HepG2 (cell line): ENCODE measurements around the gene NKX1-2. TPM values are rescaled to one million over a fixed set of nuclear protein-coding genes. Genes with fewer than 3 reads are reported as not detected.
A peak's percentile ranks its signal among the peaks of the same experiment; 100 is the strongest.

Experiments
- BORCS8-MEF2B ChIP-seq: sonication (generic); formaldehyde crosslinking; IDR thresholded peaks from 2 replicates; pipeline ENCODE4 v1.8.0; 2022; ENCODE audit warnings: mild to moderate bottlenecking, missing genetic modification reagents
- CREM ChIP-seq, 2 experiments: sonication (generic) in 1 of 2; formaldehyde crosslinking in 1 of 2; IDR thresholded peaks; 2 replicates each; pipeline versions ENCODE4 v1.4.0 to v1.6.1; 2016 to 2020; ENCODE audit warnings: antibody characterized with exemption in 1 of 2, mild to moderate bottlenecking in 1 of 2, missing genetic modification reagents in 1 of 2
- HNF4A ChIP-seq: sonication (generic); formaldehyde crosslinking; IDR thresholded peaks from 2 replicates; pipeline ENCODE4 v1.4.0; 2020; ENCODE audit warnings: missing genetic modification reagents
- HNRNPUL1 ChIP-seq: fragments of 200-400 bp; formaldehyde crosslinking; IDR thresholded peaks from 2 replicates; pipeline ENCODE4 v1.6.1; 2017; ENCODE audit warnings: low read depth, mild to moderate bottlenecking, low read length, moderate library complexity
- polyA plus RNA-seq, 8 experiments: library from polyadenylated mRNA; depleted of rRNA in 3 of 8; stranded (reverse) in 7 of 8; unstranded in 1 of 8; fragments of >200 nt; fragmentation: Illumina TruSeq in 4 of 8; extraction: Trizol in 4 of 8; gene quantifications; 2 replicates each; pipeline versions ENCODE4 v1.2.1 to v1.2.3, GENCODE V29; 2011 to 2016; ENCODE audit warnings: low read depth in 4 of 8, missing spikeins in 1 of 8, mixed read lengths in 1 of 8; ENCODE audit not compliant: insufficient read depth in 1 of 8
- total RNA-seq, 5 experiments: library from RNA; depleted of rRNA; stranded (reverse); fragments of >200 nt; fragmentation: Illumina TruSeq; extraction: Trizol; gene quantifications; 2 replicates each; pipeline ENCODE4 v1.2.3, GENCODE V29; 2016; ENCODE audit warnings: low read depth in 1 of 5
- TF ChIP-seq, protein P1 (sequence below): IDR thresholded peaks from 2 replicates; pipeline ENCODE4 v1.6.1; 2012; ENCODE audit warnings: low read length, improper control_type of control experiment
- TF ChIP-seq, protein P2 (sequence below): IDR thresholded peaks from 2 replicates; pipeline ENCODE4 v1.6.1; 2016
- TF ChIP-seq, protein P3 (sequence below): sonication (generic); formaldehyde crosslinking; IDR thresholded peaks from one replicate; pipeline ENCODE4 v1.5.1; 2020; ENCODE audit warnings: mild to moderate bottlenecking, missing genetic modification reagents; ENCODE audit errors: not compliant biosample characterization
- TF ChIP-seq, protein P4 (sequence below), 2 experiments: fragments of 450-650 bp in 1 of 2; sonication (generic) in 1 of 2; formaldehyde crosslinking; IDR thresholded peaks; 2 replicates each; pipeline versions ENCODE4 v1.5.0 to v1.8.0; 2020 to 2022; ENCODE audit warnings: mild to moderate bottlenecking in 1 of 2, missing genetic modification reagents in 1 of 2
- TF ChIP-seq, protein P5 (sequence below): sonication (generic); formaldehyde crosslinking; IDR thresholded peaks from 2 replicates; pipeline ENCODE4 v1.4.0; 2020; ENCODE audit warnings: missing genetic modification reagents, borderline replicate concordance

Gene NKX1-2
- total and polyA plus RNA-seq, 2 of the 13 experiments (the other 11 are each of a cell fraction or from before 2014, with no cell fraction given): not detected

DNA sequence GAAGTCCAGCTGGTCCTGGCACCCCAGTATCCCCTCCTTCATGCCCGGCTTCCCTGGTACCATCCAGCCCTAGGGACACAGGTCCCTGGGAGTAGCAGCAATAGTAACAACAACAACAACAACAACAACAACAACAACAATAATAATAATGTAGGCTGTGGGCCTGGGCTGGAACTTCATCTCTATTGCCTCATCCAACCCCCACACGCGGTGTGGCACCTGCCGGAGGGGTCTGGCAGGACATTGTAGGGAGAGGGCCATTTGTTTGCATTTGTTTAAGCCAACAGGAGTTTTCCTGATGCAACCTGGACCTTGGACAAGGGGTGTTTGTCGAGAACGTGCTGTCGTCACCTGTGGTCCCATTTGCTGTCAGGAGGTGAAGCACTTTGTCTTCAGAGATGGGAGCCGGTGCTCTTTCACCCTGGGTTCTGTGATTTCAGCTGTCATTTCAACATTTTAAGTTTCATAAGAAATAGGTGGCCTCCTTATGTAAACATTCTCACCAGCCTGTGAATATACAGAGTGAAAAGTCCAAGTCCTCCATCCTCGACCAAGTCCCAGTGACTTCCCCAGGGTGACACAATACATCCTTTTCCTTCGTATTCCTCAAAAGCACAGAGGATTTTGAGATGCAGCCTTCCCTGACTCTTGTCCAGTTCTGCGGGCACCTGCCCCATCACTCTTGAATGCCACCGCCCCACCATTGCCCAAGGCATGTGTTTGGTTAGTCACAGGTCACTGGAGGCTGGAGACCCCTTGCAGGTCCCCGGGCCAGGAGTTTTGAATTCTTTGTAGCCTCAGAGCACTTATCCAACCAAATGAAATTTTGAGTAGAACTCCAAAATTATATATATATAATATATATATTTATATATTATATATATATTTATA is 21.0 kb upstream of the NKX1-2 start (continued):
- TF ChIP-seq, protein P1, sequence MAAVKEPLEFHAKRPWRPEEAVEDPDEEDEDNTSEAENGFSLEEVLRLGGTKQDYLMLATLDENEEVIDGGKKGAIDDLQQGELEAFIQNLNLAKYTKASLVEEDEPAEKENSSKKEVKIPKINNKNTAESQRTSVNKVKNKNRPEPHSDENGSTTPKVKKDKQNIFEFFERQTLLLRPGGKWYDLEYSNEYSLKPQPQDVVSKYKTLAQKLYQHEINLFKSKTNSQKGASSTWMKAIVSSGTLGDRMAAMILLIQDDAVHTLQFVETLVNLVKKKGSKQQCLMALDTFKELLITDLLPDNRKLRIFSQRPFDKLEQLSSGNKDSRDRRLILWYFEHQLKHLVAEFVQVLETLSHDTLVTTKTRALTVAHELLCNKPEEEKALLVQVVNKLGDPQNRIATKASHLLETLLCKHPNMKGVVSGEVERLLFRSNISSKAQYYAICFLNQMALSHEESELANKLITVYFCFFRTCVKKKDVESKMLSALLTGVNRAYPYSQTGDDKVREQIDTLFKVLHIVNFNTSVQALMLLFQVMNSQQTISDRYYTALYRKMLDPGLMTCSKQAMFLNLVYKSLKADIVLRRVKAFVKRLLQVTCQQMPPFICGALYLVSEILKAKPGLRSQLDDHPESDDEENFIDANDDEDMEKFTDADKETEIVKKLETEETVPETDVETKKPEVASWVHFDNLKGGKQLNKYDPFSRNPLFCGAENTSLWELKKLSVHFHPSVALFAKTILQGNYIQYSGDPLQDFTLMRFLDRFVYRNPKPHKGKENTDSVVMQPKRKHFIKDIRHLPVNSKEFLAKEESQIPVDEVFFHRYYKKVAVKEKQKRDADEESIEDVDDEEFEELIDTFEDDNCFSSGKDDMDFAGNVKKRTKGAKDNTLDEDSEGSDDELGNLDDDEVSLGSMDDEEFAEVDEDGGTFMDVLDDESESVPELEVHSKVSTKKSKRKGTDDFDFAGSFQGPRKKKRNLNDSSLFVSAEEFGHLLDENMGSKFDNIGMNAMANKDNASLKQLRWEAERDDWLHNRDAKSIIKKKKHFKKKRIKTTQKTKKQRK: no peak
- no peak for TF ChIP-seq HNRNPUL1
- TF ChIP-seq HNF4A: peak; percentile 100
- TF ChIP-seq, protein P2, sequence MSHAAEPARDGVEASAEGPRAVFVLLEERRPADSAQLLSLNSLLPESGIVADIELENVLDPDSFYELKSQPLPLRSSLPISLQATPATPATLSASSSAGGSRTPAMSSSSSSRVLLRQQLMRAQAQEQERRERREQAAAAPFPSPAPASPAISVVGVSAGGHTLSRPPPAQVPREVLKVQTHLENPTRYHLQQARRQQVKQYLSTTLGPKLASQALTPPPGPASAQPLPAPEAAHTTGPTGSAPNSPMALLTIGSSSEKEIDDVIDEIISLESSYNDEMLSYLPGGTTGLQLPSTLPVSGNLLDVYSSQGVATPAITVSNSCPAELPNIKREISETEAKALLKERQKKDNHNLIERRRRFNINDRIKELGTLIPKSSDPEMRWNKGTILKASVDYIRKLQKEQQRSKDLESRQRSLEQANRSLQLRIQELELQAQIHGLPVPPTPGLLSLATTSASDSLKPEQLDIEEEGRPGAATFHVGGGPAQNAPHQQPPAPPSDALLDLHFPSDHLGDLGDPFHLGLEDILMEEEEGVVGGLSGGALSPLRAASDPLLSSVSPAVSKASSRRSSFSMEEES (CRISPR knock-in tag): peak; percentile 79
- TF ChIP-seq, protein P3, sequence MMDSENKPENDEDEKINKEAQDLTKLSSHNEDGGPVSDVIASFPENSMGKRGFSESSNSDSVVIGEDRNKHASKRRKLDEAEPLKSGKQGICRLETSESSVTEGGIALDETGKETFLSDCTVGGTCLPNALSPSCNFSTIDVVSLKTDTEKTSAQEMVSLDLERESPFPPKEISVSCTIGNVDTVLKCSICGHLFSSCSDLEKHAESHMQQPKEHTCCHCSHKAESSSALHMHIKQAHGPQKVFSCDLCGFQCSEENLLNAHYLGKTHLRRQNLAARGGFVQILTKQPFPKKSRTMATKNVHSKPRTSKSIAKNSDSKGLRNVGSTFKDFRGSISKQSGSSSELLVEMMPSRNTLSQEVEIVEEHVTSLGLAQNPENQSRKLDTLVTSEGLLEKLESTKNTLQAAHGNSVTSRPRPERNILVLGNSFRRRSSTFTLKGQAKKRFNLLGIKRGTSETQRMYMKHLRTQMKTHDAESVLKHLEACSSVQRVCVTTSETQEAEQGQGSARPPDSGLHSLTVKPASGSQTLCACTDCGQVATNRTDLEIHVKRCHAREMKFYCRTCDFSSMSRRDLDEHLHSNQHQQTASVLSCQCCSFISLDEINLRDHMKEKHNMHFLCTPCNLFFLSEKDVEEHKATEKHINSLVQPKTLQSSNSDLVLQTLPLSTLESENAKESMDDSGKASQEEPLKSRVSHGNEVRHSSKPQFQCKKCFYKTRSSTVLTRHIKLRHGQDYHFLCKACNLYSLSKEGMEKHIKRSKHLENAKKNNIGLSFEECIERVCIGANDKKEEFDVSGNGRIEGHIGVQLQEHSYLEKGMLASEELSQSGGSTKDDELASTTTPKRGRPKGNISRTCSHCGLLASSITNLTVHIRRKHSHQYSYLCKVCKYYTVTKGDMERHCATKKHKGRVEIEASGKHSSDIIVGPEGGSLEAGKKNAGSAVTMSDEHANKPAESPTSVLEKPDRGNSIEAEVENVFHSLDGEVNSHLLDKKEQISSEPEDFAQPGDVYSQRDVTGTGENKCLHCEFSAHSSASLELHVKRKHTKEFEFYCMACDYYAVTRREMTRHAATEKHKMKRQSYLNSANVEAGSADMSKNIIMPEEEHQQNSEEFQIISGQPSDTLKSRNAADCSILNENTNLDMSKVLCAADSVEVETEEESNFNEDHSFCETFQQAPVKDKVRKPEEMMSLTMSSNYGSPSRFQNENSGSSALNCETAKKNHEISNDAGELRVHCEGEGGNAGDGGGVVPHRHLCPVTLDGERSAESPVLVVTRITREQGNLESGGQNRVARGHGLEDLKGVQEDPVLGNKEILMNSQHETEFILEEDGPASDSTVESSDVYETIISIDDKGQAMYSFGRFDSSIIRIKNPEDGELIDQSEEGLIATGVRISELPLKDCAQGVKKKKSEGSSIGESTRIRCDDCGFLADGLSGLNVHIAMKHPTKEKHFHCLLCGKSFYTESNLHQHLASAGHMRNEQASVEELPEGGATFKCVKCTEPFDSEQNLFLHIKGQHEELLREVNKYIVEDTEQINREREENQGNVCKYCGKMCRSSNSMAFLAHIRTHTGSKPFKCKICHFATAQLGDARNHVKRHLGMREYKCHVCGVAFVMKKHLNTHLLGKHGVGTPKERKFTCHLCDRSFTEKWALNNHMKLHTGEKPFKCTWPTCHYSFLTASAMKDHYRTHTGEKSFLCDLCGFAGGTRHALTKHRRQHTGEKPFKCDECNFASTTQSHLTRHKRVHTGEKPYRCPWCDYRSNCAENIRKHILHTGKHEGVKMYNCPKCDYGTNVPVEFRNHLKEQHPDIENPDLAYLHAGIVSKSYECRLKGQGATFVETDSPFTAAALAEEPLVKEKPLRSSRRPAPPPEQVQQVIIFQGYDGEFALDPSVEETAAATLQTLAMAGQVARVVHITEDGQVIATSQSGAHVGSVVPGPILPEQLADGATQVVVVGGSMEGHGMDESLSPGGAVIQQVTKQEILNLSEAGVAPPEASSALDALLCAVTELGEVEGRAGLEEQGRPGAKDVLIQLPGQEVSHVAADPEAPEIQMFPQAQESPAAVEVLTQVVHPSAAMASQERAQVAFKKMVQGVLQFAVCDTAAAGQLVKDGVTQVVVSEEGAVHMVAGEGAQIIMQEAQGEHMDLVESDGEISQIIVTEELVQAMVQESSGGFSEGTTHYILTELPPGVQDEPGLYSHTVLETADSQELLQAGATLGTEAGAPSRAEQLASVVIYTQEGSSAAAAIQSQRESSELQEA (CRISPR knock-in tag): no peak
- TF ChIP-seq CREM (IDR thresholded peaks at IDR 0.05): peak; percentile 93
- no peak for TF ChIP-seq CREM (CRISPR knock-in tag; IDR thresholded peaks at IDR 0.05)
- TF ChIP-seq, protein P4, sequence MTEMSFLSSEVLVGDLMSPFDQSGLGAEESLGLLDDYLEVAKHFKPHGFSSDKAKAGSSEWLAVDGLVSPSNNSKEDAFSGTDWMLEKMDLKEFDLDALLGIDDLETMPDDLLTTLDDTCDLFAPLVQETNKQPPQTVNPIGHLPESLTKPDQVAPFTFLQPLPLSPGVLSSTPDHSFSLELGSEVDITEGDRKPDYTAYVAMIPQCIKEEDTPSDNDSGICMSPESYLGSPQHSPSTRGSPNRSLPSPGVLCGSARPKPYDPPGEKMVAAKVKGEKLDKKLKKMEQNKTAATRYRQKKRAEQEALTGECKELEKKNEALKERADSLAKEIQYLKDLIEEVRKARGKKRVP (CRISPR knock-in tag; IDR thresholded peaks at IDR 0.05): peak in 1 of 2 experiments; percentile 99; a peak in 2 of 4 replicates
- TF ChIP-seq, protein P5, sequence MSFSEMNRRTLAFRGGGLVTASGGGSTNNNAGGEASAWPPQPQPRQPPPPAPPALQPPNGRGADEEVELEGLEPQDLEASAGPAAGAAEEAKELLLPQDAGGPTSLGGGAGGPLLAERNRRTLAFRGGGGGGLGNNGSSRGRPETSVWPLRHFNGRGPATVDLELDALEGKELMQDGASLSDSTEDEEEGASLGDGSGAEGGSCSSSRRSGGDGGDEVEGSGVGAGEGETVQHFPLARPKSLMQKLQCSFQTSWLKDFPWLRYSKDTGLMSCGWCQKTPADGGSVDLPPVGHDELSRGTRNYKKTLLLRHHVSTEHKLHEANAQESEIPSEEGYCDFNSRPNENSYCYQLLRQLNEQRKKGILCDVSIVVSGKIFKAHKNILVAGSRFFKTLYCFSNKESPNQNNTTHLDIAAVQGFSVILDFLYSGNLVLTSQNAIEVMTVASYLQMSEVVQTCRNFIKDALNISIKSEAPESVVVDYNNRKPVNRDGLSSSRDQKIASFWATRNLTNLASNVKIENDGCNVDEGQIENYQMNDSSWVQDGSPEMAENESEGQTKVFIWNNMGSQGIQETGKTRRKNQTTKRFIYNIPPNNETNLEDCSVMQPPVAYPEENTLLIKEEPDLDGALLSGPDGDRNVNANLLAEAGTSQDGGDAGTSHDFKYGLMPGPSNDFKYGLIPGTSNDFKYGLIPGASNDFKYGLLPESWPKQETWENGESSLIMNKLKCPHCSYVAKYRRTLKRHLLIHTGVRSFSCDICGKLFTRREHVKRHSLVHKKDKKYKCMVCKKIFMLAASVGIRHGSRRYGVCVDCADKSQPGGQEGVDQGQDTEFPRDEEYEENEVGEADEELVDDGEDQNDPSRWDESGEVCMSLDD (CRISPR knock-in tag): peak; percentile 86; the same call in 1 of the 2 replicates
- TF ChIP-seq BORCS8-MEF2B (CRISPR knock-in tag): peak; percentile 89
